PFSK-1 (cell line): ENCODE results near the gene STAG1.

Source experiments
- FOXP2 ChIP-seq: optimal IDR thresholded peaks from 2 replicates; pipeline ENCODE3; 2011; ENCODE audit warnings: borderline replicate concordance, control low read depth, inconsistent platforms; ENCODE audit not compliant: insufficient read depth; ENCODE audit errors: extremely low read length, extremely low read depth
- POLR2AphosphoS5 ChIP-seq: IDR thresholded peaks from 2 replicates; pipeline ENCODE4 v1.6.1; 2012; ENCODE audit warnings: low read depth, mild to moderate bottlenecking, control low read depth, low read length, moderate library complexity
- SIN3A ChIP-seq: IDR thresholded peaks from 2 replicates; pipeline ENCODE4 v1.6.1; 2012; ENCODE audit warnings: mild to moderate bottlenecking, low read length, moderate library complexity, borderline replicate concordance; ENCODE audit not compliant: insufficient read depth
- TAF1 ChIP-seq: IDR thresholded peaks from 2 replicates; pipeline ENCODE4 v1.6.1; 2012; ENCODE audit warnings: low read length, control low read depth, borderline replicate concordance; ENCODE audit not compliant: insufficient read depth
- TF ChIP-seq, protein P1 (sequence below), 2 experiments: IDR thresholded peaks; 2 replicates each; pipeline versions ENCODE4 v1.6.1 to v1.8.0; 2011 to 2012; ENCODE audit warnings: low read depth in 2 of 2, low read length in 2 of 2, control low read depth in 1 of 2, inconsistent platforms in 1 of 2, mild to moderate bottlenecking in 1 of 2, moderate library complexity in 1 of 2; ENCODE audit not compliant: insufficient read depth in 1 of 2

Gene STAG1

DNA sequence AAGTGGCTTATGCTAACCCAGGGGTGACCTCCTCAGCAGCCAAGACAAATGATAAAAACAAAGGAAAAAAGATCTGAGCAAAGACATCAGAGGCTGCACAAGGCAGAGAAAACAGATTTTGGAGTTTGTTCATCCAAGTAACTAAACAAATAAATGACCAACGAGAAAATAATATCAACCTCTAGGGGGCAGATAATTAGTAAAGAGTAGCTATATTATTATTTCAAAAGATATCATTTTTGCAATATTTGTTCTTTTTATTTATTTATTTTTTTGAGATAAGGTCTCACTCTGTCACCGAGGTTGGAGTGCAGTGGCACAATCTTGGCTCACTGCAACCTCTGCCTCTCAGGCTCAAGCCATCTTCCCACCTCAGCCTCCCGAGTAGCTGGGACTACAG, 400.3 kb downstream of the STAG1 start:
- TF ChIP-seq TAF1 (no peak), SIN3A (no peak), FOXP2 (no peak), POLR2AphosphoS5 (no peak)
- TF ChIP-seq, protein P1, sequence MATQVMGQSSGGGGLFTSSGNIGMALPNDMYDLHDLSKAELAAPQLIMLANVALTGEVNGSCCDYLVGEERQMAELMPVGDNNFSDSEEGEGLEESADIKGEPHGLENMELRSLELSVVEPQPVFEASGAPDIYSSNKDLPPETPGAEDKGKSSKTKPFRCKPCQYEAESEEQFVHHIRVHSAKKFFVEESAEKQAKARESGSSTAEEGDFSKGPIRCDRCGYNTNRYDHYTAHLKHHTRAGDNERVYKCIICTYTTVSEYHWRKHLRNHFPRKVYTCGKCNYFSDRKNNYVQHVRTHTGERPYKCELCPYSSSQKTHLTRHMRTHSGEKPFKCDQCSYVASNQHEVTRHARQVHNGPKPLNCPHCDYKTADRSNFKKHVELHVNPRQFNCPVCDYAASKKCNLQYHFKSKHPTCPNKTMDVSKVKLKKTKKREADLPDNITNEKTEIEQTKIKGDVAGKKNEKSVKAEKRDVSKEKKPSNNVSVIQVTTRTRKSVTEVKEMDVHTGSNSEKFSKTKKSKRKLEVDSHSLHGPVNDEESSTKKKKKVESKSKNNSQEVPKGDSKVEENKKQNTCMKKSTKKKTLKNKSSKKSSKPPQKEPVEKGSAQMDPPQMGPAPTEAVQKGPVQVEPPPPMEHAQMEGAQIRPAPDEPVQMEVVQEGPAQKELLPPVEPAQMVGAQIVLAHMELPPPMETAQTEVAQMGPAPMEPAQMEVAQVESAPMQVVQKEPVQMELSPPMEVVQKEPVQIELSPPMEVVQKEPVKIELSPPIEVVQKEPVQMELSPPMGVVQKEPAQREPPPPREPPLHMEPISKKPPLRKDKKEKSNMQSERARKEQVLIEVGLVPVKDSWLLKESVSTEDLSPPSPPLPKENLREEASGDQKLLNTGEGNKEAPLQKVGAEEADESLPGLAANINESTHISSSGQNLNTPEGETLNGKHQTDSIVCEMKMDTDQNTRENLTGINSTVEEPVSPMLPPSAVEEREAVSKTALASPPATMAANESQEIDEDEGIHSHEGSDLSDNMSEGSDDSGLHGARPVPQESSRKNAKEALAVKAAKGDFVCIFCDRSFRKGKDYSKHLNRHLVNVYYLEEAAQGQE (IDR thresholded peaks at IDR 0.05; ENCODE audit: insufficient read depth in 1 of 2, low read depth in 2 of 2, low read length in 2 of 2) = no peak

GRCh38 chr3:136351351-136351750, 400.8 kb downstream of the STAG1 start:
- TF ChIP-seq, protein P1 (IDR thresholded peaks at IDR 0.05; ENCODE audit: insufficient read depth in 1 of 2, low read depth in 2 of 2, low read length in 2 of 2) = no peak
- TF ChIP-seq TAF1 (no peak), SIN3A (no peak), POLR2AphosphoS5 (no peak), FOXP2 (no peak)

- TF ChIP-seq TAF1 = no peak
- TF ChIP-seq SIN3A = no peak
- TF ChIP-seq POLR2AphosphoS5 = no peak
- no peak for TF ChIP-seq FOXP2
- TF ChIP-seq, protein P1 (IDR thresholded peaks at IDR 0.05; ENCODE audit: insufficient read depth in 1 of 2, low read depth in 2 of 2, low read length in 2 of 2) = no peak
Observed at GRCh38 chr3:136350557-136350956, 401.6 kb downstream of the STAG1 start.

GRCh38 chr3:136350132-136350531, 402.0 kb downstream of the STAG1 start:
- TF ChIP-seq SIN3A = no peak
- no peak for TF ChIP-seq POLR2AphosphoS5
- no peak for TF ChIP-seq TAF1
- no peak for TF ChIP-seq FOXP2
- TF ChIP-seq, protein P1 (IDR thresholded peaks at IDR 0.05; ENCODE audit: insufficient read depth in 1 of 2, low read depth in 2 of 2, low read length in 2 of 2) = no peak

DNA sequence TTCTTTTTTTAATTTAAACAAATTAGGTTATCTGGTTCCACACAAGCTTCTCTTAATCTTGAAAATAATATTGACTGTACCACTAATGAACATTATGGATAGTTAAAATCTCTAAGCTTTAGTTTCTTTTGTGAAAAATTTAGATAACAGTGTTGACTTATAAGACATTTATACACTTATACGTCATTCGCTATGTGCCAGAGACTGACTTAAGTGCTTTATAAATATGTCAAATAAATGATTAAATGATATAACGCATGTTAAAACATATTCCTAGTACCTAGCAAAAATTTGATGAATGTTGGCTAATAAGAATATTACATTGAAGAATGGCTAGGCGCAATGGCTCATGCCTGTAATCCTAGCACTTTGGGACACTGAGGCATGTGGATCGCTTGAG, 405.7 kb downstream of the STAG1 start:
- TF ChIP-seq FOXP2 = no peak

DNA sequence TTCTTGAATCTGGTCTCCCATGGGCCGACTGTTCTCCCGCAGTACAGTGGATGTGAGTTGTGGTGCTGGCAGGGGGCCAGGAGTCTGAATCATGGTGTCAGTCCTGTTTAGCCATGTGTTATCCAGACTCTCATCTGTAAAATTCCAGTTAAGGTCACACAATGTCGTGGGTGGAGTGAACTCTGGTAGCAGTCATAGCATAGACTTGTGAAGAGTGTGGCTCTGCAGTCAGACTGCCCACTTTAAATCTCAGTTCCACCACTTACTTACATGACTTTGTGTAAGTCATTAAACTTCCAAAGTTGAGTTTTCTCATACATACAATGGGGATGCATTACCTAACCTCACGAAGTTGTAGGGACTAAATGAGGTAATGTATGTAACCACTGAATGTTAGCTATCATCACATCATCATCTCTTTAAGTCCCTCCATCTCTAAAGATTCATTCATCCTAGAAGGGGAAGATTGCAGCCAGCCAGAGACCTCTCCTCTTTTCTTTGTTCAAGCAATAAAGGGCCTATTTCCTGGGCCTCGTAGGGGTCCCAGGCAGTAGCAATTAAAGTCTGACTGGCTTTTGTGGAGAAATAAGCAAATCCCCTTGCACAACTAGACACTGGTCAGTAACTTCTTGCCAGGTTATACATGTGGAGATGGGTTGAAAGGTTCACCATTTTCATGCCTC, 408.2 kb downstream of the STAG1 start:
- TF ChIP-seq SIN3A (no peak), TAF1 (no peak), POLR2AphosphoS5 (no peak), FOXP2 (no peak)
- TF ChIP-seq, protein P1 (IDR thresholded peaks at IDR 0.05; ENCODE audit: insufficient read depth in 1 of 2, low read depth in 2 of 2, low read length in 2 of 2) = no peak
